Stimulated activated naive CD8-positive, alpha-beta T cell treated with anti-CD3 and anti-CD28 coated beads, Interleukin-15, amount 100 ng/mL, for 72 hours (primary cell): Measurements from ENCODE around the gene SUPT5H.

Experiments
- ATAC-seq: fragments of 150-1000 bp; cut with Tn5 transposase; 2 replicates; pipeline ENCODE4 v1.10.0; 2021; ENCODE audit warnings: mild to moderate bottlenecking, moderate library complexity
- DNase-seq, 2 donors: peaks; one replicate each; pipeline ENCODE4 v3.0.0; 2021 to 2022
- H3K27ac Mint-ChIP-seq, 2 donors: one replicate each; pipeline ENCODE4 v1.8.0; 2022; ENCODE audit warnings: mild to moderate bottlenecking in 2 of 2, mixed read lengths in 2 of 2, moderate library complexity in 2 of 2
- H3K27me3 Mint-ChIP-seq: one replicate; pipeline ENCODE4 v1.8.0; 2022; ENCODE audit warnings: mixed read lengths
- H3K4me1 Mint-ChIP-seq: one replicate; pipeline ENCODE4 v1.8.0; 2022; ENCODE audit warnings: mild to moderate bottlenecking, mixed read lengths
- H3K4me3 Mint-ChIP-seq, 2 donors: one replicate each; pipeline ENCODE4 v1.8.0; 2022; ENCODE audit warnings: mild to moderate bottlenecking in 2 of 2, mixed read lengths in 2 of 2, moderate library complexity in 1 of 2
- H3K9me3 Mint-ChIP-seq, 2 donors: one replicate each; pipeline ENCODE4 v1.8.0; 2022; ENCODE audit warnings: mixed read lengths in 2 of 2

Gene SUPT5H

GRCh38 chr19:39506944-39507714, 61.7 kb downstream of the SUPT5H start:
- H3K27ac Mint-ChIP-seq = no peak overlapping the region
- peak overlapping the region; percentile 76 to 95 for H3K4me3 Mint-ChIP-seq
- H3K9me3 Mint-ChIP-seq = no peaks in the 10 kb centered on the region
- ATAC-seq = peak; percentile 84
- peaks cover 34% of the 10 kb centered on the region for H3K4me1 Mint-ChIP-seq
- H3K27me3 Mint-ChIP-seq = peaks cover 59% of the 10 kb centered on the region
- DNase-seq = peak; percentile 67 to 72

- Mint-ChIP-seq H3K4me3 (peak overlapping the region; percentile 76 to 95), H3K27me3 (peaks cover 59% of the 10 kb centered on the region), H3K9me3 (no peaks in the 10 kb centered on the region), H3K27ac (no peak overlapping the region), H3K4me1 (peaks cover 33% of the 10 kb centered on the region)
- no peak for ATAC-seq
- DNase-seq = no peak
Observed at GRCh38 chr19:39507715-39508364, 62.5 kb downstream of the SUPT5H start.

- Mint-ChIP-seq H3K27ac (no peak overlapping the region), H3K27me3 (peaks cover 57% of the 10 kb centered on the region), H3K4me3 (no peak overlapping the region), H3K9me3 (no peaks in the 10 kb centered on the region), H3K4me1 (peaks cover 26% of the 10 kb centered on the region)
- DNase-seq (no peak), ATAC-seq (no peak)
Observed at GRCh38 chr19:39508629-39509028, 63.2 kb downstream of the SUPT5H start.

GRCh38 chr19:39509233-39509632, 63.9 kb downstream of the SUPT5H start:
- no peak overlapping the region for H3K4me3 Mint-ChIP-seq
- peaks cover 57% of the 10 kb centered on the region for H3K27me3 Mint-ChIP-seq
- ATAC-seq (no peak), DNase-seq (no peak)
- H3K27ac Mint-ChIP-seq = no peak overlapping the region
- H3K9me3 Mint-ChIP-seq = no peaks in the 10 kb centered on the region
- peaks cover 20% of the 10 kb centered on the region for H3K4me1 Mint-ChIP-seq

- Mint-ChIP-seq H3K4me1 (peaks cover 24% of the 10 kb centered on the region), H3K27me3 (peaks cover 55% of the 10 kb centered on the region), H3K9me3 (no peaks in the 10 kb centered on the region), H3K27ac (no peak overlapping the region), H3K4me3 (no peak overlapping the region)
- no peak for DNase-seq
- no peak for ATAC-seq
Observed at GRCh38 chr19:39512988-39513387, 67.6 kb downstream of the SUPT5H start.

GRCh38 chr19:39514840-39515550, 69.6 kb downstream of the SUPT5H start, which contains the start of gene SELENOV:
Gene SELENOV, plus strand, starts transcription at chr19:39515139. Its CDS starts 74 bp downstream, at chr19:39515213.
- Mint-ChIP-seq H3K9me3 (no peaks in the 10 kb centered on the region), H3K27me3 (peaks cover 55% of the 10 kb centered on the region), H3K4me1 (peaks cover 20% of the 10 kb centered on the region), H3K4me3 (peak within 1 kb of the TSS; percentile 75 to 94), H3K27ac (peak within 1 kb of the TSS; percentile 92 to 94)
- DNase-seq (no peak), ATAC-seq (peak; percentile 63)

GRCh38 chr19:39515551-39516191, 70.3 kb downstream of the SUPT5H start:
- peak overlapping the region; percentile 75 to 94 for H3K4me3 Mint-ChIP-seq
- DNase-seq (no peak), ATAC-seq (peak; percentile 36)
- no peaks in the 10 kb centered on the region for H3K9me3 Mint-ChIP-seq
- H3K4me1 Mint-ChIP-seq = peaks cover 20% of the 10 kb centered on the region
- peak overlapping the region in 1 of 2 donors; percentile 92 for H3K27ac Mint-ChIP-seq
- peaks cover 55% of the 10 kb centered on the region for H3K27me3 Mint-ChIP-seq

GRCh38 chr19:39516270-39516669, 70.9 kb downstream of the SUPT5H start:
- peak overlapping the region; percentile 46 to 75 for H3K4me3 Mint-ChIP-seq
- no peaks in the 10 kb centered on the region for H3K9me3 Mint-ChIP-seq
- peaks cover 20% of the 10 kb centered on the region for H3K4me1 Mint-ChIP-seq
- ATAC-seq (peak; percentile 13), DNase-seq (no peak)
- H3K27me3 Mint-ChIP-seq = peaks cover 55% of the 10 kb centered on the region
- H3K27ac Mint-ChIP-seq = peak overlapping the region in 1 of 2 donors; percentile 4

- Mint-ChIP-seq H3K27ac (no peak overlapping the region), H3K27me3 (peaks cover 55% of the 10 kb centered on the region), H3K4me3 (no peak overlapping the region), H3K4me1 (peaks cover 26% of the 10 kb centered on the region), H3K9me3 (no peaks in the 10 kb centered on the region)
- no peak for DNase-seq
- ATAC-seq = no peak
Observed at GRCh38 chr19:39517432-39517831, 72.0 kb downstream of the SUPT5H start.

- peak; percentile 11 for ATAC-seq
- peaks cover 26% of the 10 kb centered on the region for H3K4me1 Mint-ChIP-seq
- H3K4me3 Mint-ChIP-seq = no peak overlapping the region
- no peak overlapping the region for H3K27ac Mint-ChIP-seq
- peaks cover 51% of the 10 kb centered on the region for H3K27me3 Mint-ChIP-seq
- H3K9me3 Mint-ChIP-seq = no peaks in the 10 kb centered on the region
- no peak for DNase-seq
Observed at GRCh38 chr19:39518458-39518857, 73.1 kb downstream of the SUPT5H start.

GRCh38 chr19:39518975-39519374, 73.6 kb downstream of the SUPT5H start:
- H3K27ac Mint-ChIP-seq = peak overlapping the region in 1 of 2 donors; percentile 64
- peaks cover 46% of the 10 kb centered on the region for H3K27me3 Mint-ChIP-seq
- no peaks in the 10 kb centered on the region for H3K9me3 Mint-ChIP-seq
- no peak for DNase-seq
- H3K4me1 Mint-ChIP-seq = peaks cover 26% of the 10 kb centered on the region
- H3K4me3 Mint-ChIP-seq = no peak overlapping the region
- ATAC-seq = no peak

GRCh38 chr19:39520541-39521484, 75.4 kb downstream of the SUPT5H start:
- ATAC-seq (no peak), DNase-seq (no peak)
- peaks cover 11% of the 10 kb centered on the region for H3K4me1 Mint-ChIP-seq
- no peaks in the 10 kb centered on the region for H3K9me3 Mint-ChIP-seq
- no peak overlapping the region for H3K27ac Mint-ChIP-seq
- no peak overlapping the region for H3K4me3 Mint-ChIP-seq
- peaks cover 27% of the 10 kb centered on the region for H3K27me3 Mint-ChIP-seq

GRCh38 chr19:39524495-39524894, 79.1 kb downstream of the SUPT5H start:
- peaks cover 11% of the 10 kb centered on the region for H3K4me1 Mint-ChIP-seq
- ATAC-seq (no peak), DNase-seq (no peak)
- no peak overlapping the region for H3K27ac Mint-ChIP-seq
- H3K9me3 Mint-ChIP-seq = no peaks in the 10 kb centered on the region
- H3K27me3 Mint-ChIP-seq = no peaks in the 10 kb centered on the region
- H3K4me3 Mint-ChIP-seq = no peak overlapping the region

- Mint-ChIP-seq H3K27ac (peak overlapping the region in 1 of 2 donors; percentile 59), H3K4me3 (no peak overlapping the region), H3K9me3 (no peaks in the 10 kb centered on the region), H3K4me1 (peaks cover 16% of the 10 kb centered on the region), H3K27me3 (no peaks in the 10 kb centered on the region)
- DNase-seq (no peak), ATAC-seq (no peak)
Observed at GRCh38 chr19:39525205-39525604, 79.8 kb downstream of the SUPT5H start.
